ENCODE measurements around the gene AKAP13. TPM values are rescaled to one million over a fixed set of nuclear protein-coding genes. Genes with fewer than 3 reads are reported as not detected.

AKAP13 gene
- polyA plus RNA-seq, 1 donor, result 71.1 TPM

DNA sequence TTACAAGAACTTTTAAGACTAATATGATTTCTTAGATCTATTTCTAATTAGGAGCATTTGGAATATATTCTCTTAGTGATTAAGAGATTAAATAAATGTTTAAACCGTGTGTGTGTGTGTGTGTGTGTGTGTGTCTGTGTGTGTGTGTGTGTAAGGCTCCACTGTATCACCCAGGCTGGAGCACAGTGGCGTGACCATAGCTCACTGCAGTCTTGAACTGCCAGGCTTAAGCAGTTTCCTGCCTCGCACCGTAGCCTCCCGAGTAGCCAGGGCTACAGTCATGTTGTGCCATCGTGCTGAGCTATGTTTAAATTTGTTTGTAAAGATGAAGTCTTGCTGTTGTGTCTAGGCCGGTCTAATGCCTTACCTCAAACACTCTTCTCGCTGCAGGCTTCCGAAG is 305.0 kb downstream of the AKAP13 start:
- no peak for DNase-seq

DNA sequence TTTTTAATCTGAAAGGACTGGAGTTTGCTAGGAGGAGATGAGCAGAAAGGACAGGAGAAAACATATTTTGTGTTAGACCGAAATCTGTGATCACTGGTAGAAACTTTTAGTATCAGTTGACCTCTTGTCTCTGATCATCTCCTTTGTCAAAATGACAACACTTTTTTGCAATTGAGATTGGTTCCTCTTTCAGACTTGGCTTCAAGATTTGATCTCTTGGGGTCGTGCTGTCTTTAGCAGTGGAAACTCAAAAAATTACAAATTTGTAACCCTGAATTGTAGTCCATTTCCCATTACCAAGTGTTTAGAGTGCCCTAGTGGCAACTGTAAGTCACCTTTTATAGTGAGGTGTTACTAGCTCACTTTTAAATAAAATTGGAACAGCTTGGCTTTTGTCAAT is 306.9 kb downstream of the AKAP13 start:
- DNase-seq, result no peak

DNA sequence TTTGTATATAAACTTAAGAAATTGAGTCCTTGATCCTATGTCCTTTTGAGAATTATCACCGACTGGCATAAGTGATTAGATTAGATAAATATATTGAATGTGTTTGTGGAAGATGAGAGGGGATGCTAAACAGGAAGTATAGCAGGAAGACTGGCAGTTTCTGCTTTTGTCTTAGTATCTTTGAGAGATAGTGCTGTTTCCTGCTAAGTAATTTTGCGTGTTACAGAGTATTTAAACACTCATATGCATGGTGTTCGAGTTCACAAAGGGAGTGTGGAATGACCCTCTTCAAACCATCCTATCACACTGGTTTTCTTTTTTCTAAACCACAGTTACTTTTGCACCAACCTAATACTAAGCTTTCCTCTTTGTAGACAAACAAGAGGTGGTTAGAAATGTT is 308.3 kb downstream of the AKAP13 start:
- DNase-seq, result no peak

DNA sequence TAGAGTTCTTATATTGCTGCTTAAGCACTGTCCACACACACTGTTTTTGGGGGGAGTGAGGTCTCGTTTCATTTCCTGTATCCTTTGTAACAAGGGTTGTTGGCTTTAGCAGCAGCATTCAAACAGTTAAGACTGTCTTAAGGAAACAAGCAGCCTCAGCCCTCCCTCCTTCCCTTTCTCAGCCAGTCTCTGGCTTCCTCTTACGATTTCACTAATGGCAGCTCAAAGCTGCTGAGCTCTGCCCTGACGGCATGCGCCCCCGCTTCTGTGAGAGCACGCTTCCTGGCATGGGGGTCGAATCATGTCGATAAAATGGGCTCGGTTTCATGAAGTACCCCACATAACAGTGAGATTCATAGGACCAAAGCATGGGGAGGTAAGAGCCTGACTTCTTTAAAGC is 309.3 kb downstream of the AKAP13 start:
- peak; percentile 71 for DNase-seq

DNA sequence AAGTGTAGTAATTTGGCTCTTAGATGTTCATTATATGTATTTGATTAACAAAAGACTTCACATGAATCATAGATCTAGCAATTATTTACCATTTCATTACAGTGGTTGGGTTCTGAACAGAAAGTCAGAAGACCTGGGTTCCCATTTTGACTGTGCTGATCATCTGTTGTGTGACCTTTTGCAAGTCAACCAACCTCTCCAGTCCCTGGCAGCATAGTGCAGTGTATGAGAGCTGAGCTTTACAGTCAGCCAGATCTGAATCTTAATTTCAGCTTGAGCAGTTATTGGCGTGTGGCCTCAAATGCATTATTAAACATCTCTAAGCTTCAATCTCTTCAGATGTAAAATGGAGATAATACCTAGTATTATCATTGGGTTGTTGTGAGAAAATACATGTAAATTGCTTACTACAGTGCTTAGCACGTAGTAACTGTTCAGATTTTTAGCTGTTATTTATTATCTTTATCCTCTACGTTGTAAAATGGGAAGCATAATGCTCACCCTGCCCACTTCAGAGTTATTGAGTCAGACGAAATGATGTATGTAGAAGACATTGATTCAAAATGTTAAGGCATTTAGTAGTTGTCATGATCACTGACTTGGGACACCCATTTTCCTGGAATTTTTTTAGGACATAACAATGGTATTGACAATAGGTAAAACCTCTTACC is 310.3 kb downstream of the AKAP13 start:
- no peak for DNase-seq

DNA sequence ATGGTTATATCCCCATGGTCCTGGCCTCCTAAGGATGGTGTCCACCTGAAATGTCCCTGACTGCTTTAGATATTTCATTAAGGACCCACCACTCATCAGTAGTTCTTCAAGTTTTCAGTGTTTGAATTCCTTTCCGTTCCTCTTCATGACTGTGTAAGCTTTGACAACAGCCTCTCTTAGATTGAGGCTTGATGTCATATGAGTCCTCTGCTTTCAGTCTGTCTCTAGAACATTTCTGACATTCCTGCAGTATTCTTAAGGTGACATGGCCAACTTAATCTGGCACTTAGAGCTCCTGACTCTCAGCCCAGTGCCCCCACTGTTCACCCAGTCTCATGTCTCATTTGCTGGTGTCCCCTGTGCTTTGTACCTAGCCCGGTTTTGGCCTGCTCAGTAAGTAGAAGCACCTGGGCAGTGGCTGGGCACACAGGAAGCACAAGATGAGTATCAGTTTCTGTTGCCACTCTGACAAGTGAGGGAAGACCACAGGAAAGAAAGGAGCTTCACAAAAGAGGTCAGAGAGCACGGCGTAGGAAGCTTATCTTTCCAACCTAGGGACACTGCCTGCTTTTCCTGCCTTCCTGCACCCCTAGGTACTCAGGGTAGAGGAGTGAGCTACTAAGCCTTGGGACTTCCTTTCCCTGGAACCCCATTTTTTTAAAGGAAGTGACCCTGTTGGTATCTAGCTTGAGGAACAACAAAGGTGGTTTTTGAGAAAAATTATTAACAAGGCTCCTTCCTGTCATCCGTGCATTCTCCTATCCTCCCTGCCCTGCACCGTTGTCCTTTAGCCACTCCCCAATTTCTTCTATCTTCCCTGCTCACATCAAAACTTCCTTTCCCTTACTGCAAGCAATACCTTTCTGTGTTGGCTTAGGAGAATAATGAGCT is 311.2 kb downstream of the AKAP13 start:
- DNase-seq, result no peak

DNA sequence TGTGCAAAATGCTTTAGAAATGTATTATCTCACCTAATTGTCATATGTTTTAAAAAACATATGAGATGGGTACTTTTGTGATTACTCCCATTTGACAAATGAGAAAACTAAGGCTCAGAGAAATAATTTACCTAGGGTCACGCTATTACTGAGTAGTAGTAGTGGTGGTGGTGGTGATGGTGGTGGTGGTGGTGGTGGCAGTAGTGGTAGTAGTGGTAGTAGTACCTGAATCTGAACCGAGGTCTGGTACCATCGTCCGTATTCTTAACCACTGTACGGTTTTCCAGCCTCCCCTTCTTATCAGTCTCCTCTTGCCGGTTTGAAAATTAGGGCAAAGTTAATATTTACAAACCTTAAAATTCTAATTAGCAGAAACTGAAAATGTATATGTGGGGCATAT is 311.9 kb downstream of the AKAP13 start:
- no peak for DNase-seq

DNA sequence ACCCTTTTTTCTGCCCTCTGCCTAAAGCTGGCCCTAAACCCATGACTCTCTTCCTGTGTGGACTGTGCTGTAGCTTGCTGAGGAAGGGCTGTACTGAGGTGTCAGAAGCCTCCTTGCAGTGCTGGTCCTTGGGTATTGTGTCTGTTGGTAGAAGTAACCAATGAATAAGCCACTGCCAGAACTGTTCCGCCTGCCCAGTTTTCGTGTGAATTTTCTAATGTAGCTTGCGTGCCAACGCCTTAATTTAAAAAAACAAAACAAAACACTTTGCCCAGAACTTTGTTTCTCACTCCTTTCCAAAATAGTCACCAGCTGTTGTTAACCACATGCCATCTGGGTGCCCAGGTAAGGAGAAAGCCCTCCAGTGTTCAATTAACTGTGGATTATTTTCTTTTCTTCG is 312.5 kb downstream of the AKAP13 start:
- no peak for DNase-seq

DNA sequence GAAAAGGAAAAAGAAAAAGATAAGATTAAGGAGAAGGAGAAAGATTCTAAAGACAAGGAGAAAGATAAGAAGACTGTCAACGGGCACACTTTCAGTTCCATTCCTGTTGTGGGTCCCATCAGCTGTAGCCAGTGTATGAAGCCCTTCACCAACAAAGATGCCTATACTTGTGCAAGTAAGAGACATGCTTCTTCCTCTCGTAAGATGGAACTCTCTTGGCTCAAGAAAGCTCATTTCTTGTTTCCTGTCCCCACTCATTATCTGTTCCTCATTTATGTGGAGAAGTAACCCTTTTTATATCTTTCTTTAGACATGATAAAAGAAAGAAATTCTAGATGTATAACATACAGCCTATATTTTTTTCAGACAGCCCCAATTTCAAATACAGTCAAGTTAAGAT is 312.9 kb downstream of the AKAP13 start:
- DNase-seq, result no peak

DNA sequence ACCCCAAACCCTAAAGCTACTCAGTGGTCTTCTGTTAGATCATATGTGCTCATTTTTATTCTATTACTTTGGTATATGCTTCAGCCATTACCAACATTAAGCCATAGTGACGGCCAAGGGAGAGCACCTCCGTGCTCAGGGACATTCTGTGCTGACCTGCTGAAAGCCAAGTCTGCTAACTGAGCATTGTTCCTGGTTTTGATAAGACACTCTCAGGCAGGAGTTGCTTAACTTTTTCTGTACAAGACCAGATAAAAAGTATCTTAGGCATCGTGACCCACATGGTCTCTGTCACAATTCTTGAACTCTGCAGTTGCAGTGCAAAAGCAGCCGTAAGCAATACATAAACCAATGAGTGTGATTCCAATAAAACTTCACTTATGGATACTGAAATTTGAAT is 313.7 kb downstream of the AKAP13 start:
- DNase-seq, result no peak

DNA sequence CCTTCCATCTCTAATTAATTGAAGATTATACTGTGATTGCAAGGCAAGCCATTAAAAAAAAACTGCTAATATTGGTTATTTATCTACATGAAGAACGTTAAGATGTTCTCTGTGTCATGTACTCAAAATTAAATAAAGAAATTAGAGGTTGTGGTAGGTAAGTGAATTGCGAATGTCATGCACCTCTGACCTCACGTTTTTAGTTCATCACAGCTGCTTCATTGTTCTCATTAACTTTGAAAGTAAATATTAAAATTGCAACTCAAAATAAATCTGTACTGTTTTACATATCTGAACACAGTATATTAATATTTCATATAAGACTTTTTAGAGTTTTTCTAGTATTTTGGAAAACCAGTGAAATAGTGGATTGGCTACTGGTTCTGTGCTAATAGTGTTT is 320.4 kb downstream of the AKAP13 start:
- DNase-seq, result no peak

DNA sequence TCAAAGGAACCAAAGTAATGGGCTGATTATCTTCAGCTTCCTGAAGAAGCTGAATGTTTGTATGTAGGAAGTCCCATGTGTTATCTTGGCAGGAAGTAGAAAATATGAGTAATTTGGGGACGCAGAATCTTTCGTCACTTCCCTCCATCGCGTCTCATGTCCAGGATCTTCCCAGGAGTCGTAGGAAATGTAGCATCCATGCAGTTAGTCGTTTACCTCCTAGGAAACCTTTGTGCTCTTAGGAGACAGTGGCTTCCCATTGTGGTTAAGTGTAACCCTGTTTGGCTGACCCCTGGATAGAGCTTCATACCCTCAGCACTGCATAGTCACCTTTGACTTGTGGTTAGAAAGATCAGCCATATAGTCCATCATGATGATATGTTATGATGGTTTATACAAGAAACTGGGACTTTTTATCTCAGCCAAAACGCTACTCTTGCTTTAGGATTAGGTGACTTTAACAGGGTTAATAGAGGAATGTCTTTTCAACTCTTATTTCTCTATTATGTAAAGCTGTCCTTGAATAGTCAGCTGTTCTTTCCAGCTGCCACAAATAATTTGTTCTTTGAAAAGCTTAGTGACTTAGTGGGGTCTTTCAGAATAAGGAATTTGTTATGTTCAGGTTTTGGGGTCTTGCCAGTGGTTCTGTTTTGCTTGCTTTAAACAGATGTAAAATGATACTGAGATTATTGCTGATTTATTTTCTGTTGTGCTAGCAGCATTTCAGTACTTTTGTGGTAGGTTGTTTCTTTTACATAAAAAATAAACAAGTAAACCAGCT is 322.1 kb downstream of the AKAP13 start:
- DNase-seq, result no peak

DNA sequence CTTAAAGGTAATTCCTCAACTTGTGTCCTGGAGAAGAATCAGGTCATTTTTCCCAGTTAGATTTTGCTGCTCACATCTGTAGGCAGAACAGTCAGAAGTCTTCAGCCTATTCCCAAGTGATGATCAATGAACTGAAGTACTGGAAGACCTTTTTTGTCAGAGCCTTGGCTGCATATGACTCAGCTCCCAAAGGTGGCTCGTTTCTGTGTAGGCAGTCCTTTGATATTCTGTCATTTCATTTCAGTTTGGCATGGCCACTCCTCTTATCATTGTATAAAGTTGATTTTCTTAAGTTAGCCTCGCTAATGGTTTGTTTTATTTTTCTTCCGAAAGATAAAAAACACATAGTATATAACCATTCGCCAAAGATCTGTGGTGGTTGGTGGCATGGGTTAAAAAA is 323.7 kb downstream of the AKAP13 start:
- no peak for DNase-seq

DNA sequence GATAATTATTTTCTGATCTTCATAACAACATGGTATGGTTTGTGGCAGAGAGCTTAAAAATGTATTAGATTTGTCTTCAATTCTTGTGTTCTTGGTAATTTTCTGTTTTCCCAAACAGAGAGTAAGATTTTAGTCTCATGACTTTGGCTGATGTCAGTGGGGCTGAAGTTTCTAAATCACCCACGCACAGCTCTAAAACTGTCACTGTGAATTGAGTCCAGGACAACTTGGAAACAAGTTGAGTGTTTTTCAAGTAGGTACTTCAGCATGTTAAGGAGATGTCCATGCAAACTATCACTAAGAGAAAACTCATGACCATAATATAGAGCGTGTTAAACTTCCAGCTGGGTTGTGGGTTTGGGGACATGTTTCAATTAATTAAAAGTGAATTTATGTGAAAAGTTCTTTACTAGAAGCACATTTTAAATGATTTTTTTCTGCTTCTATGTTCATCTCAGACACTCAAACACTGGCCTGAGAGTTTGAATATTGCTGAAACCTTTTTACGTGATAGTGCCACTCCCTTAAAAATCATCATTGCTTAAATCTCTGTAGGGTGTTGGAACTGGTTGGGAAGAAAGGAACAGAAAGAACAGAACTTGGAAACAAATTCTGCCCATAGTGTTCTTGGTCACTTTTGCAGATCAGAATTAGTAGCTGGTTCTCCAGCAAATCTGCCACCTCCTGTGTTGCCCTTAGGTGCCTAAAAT is 324.5 kb downstream of the AKAP13 start:
- DNase-seq, result no peak

DNA sequence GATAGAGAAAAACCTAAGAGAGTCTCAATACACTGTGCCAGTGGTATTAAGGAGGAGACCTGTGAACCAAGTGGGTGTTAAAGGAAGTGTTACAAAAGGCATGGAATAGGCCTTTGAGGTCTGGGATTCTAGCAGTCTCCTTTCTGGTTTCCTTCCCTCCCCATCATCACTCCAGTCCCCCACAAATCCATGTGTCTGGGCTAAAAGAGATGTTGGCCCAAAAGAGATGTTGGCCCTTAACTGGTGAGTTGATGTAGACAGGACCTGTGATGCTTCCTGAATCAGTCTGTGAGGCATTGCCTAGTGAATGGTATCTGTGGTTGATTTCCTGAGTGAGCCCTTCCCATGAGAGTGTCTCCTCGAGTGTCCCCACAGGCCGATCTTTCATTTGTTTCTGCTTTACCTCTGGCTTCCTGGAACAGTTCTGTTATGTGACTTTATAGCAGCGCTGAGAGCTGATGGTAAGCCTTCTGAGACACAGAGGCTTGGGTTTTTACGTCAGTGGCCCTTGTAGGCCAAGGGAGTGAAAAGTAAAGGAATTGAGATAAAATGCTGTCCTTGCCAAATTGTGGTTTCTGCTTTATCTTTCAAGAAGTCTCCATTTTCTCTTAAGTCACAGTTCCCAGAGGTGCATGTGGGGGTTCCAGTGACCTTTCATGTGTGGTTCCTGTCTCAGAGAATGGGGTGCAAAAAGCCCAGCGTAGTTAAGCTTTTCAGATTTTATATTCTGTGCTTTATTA is 326.5 kb downstream of the AKAP13 start:
- DNase-seq, result no peak

DNA sequence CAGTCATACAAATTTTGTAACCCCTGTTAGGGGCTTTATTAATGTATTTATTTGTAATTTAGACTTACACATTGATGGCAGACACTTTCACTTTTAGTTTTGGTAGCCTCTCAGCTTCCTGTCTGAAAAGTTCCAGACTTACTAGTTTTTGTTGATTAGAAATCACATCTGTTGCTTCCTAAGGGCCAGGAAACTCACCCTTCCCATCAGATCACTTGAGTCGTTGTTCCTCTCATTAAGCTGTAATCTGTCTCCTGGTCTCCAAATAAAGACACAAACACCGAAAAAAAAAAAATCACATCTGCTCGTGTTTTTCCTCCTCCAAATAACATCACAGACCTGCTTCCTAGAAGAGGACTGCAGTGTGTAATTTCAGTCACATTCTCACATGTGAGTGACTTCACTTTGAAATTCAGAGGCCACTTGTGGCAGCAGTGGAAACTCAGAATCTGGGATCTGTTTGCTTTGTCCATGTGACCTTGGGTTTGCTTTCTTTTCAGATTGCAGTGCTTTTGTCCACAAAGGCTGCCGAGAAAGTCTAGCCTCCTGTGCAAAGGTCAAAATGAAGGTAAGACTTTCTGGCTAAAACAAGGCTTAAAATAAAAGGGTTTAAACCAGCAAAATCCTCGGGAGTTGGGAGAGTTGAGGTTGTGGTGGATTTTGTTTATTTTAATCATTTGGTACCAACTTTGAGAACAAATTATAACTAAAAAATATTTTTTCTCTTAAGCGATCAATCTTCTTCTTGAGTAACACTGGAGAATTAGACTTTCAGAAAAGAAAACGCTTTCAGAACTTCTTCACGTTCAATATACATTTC is 327.3 kb downstream of the AKAP13 start:
- DNase-seq, result peak; percentile 54

DNA sequence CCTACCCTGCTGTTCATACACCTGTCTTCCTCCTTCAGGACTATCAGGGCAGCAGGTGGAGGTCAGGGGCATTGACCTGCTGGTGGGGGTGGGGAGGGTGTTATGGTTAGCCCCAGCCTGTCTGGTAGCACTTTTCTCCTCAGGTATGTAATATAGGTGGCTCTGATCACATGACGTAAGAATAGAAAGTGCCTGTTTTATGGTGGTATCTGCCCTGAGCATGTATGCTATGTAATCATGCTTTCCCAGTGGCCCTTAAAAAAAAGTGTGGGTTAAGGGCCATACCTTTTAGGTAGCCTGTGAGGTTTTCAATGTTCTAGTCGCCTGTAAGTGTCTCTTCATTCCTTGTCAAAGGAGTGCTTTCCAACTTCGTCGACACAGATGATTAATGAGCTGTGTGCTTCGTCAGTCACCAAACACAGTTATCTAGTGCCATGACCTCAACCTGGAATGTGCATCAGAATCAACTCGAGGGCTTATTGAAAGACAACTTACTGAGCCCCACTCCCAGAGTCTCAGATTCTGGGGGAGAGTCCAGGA is 328.1 kb downstream of the AKAP13 start:
- DNase-seq, result no peak

DNA sequence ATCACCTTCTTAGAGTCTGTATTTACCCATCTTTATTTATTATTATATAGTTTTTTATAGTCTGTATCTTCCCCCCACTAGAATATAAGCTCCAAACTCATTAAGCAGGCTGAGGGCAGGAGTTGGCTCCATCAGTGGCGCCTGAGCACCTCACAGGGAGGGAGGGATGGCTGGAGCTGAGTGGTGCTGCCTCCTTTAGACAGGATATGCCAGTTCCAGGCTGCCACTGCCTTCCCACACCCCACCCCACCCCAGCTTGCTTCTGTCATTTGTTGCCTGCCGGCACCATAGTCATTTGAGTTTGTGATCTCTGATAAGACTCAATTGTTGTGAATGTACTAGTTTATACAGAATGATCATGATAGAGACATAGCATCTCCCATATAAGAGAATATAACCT is 328.8 kb downstream of the AKAP13 start:
- DNase-seq, result no peak

DNA sequence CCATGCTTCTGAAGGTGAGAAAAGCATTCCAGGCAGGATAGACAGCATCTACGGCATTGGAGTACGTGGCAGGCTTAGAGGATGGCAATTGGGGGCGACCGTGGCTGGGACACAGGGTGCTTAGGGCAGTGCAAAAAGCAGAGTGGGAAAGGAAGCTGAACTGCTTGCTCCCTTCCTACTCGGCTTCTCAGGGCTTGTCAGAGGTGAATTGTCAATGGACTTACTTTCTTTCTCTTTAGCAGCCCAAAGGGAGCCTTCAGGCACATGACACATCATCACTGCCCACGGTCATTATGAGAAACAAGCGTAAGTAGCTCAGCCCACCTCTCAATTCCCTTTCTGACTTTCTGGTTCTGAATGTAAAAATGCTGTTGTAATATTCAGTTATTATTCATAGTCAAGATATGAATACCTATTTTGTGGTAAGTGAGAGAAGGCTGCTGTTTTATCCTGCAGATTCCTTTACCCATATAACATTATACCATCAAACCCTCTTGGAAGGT is 330.0 kb downstream of the AKAP13 start:
- no peak for DNase-seq

DNA sequence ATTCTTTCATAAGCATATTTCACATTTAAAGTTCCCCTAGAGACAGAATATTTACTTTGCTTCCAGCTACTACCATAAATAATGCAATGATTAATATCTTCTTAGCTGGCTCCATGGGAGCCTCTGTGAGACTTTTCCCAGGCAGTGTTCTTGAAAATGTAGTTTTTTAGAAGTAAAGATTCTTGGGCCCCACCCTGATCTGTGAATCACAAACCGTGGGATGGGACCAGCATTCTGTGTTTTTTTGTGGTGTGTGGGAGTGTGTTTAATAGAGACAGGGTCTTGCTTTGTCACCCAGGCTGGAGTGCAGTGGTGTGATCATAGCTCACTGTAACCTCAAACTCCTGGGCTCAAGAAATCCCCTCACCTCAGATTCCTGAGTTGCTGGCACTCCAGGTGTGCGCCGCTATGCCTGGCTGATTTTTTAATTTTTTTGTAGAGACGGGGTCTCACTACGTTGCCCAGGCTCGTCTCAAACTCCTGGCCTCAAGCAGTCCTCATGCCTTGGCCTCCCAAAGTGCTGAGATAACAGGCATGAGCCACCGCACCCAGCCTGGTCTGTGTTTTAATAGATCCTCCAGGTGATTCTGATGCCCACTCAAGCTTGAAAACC is 331.3 kb downstream of the AKAP13 start:
- no peak for DNase-seq

All from hindlimb muscle (tissue), 1 donor.